ENCODE results near the gene ZBTB5. TPM values are rescaled to one million over a fixed set of nuclear protein-coding genes. Genes with fewer than 3 reads are reported as not detected.

ZBTB5 gene
- total RNA-seq, 1 experiment from 2014 or later, result 9.1 TPM

- Mint-ChIP-seq H3K27ac (peak overlapping the region in 1 of 3 experiments; percentile 44; a peak in 1 of 7 replicates), H3K4me3 (no peak overlapping the region), H3K27me3 (ENCODE audit: low read depth) (no peaks in the 10 kb centered on the region; the same call in 1 of the 2 replicates), H3K4me1 (peaks cover 39 to 58% of the 10 kb centered on the region in 2 experiments), H3K9me3 (no peaks in the 10 kb centered on the region; a peak in 1 of 5 replicates), H3K36me3 (ENCODE audit: insufficient read depth in 1 of 3, low read depth in 3 of 3) (no peaks in the 10 kb centered on the region)
- H2BK20ac ChIP-seq (ENCODE audit: low read depth, low read length, poor library complexity, severe bottlenecking), result no peak overlapping the region
- peak; percentile 63 for DNase-seq
- no peak overlapping the region for H3K23ac ChIP-seq (ENCODE audit: insufficient read length, low read depth, low read length)
- no peak overlapping the region for H2BK5ac ChIP-seq (ENCODE audit: insufficient read length, low read length)
- no peaks in the 10 kb centered on the region for H3K79me1 ChIP-seq (ENCODE audit: insufficient read depth, low read depth, low read length, poor library complexity, severe bottlenecking)
- H3K4me1 ChIP-seq (ENCODE audit: insufficient read depth, low read length), result peaks cover 2% of the 10 kb centered on the region; the same call in 1 of the 2 replicates
- H2BK12ac ChIP-seq (ENCODE audit: insufficient read length, low read depth, low read length), result no peak overlapping the region
- H3K27ac ChIP-seq (ENCODE audit: insufficient read length, low read depth, low read length), result no peak overlapping the region
- H3K4me2 ChIP-seq (ENCODE audit: insufficient read depth, insufficient read length, low read length), result no peak overlapping the region
- H3T11ph ChIP-seq (ENCODE audit: low read length), result no peak overlapping the region
- H4K20me1 ChIP-seq (ENCODE audit: control insufficient read depth, insufficient read depth, insufficient read length), result no peaks in the 10 kb centered on the region
- no peaks in the 10 kb centered on the region for H3K79me2 ChIP-seq (ENCODE audit: insufficient read depth, low read length)
- H2AFZ ChIP-seq (ENCODE audit: low read length), result no peak overlapping the region
- no peak overlapping the region for H3K14ac ChIP-seq (ENCODE audit: insufficient read depth, low read length)
- H3K4ac ChIP-seq (ENCODE audit: low read depth, low read length), result no peak overlapping the region
- WGBS (ENCODE audit: extremely low coverage, insufficient read length, low lambda C conversion rate), result no CpG with 5 or more reads among the region's 17 CpGs
- H3K56ac ChIP-seq (ENCODE audit: insufficient read length, low read depth, low read length), result no peak overlapping the region
- no peak overlapping the region for H2BK120ac ChIP-seq (ENCODE audit: low read depth, low read length, poor library complexity, severe bottlenecking)
- no peak overlapping the region for H3K18ac ChIP-seq (ENCODE audit: insufficient read length, low read depth, low read length)
- no peak overlapping the region for H4K8ac ChIP-seq (replicated peaks; ENCODE audit: insufficient read length, low read depth, low read length)
- no peak overlapping the region for H3K9ac ChIP-seq (ENCODE audit: extremely low read depth, insufficient read length, low read length)
- H2AK5ac ChIP-seq (ENCODE audit: insufficient read length, low read length), result no peak overlapping the region
- no peaks in the 10 kb centered on the region for H3K27me3 ChIP-seq (ENCODE audit: insufficient read depth, low read length)
- H4K91ac ChIP-seq (ENCODE audit: insufficient read length, low read depth, low read length), result no peak overlapping the region
- no peak overlapping the region for H4K5ac ChIP-seq (ENCODE audit: insufficient read length, low read depth, low read length)
- TF ChIP-seq CTCF (conservative IDR thresholded peaks at IDR 0.05), result no peak
- H2BK15ac ChIP-seq (ENCODE audit: low read depth, low read length), result no peak overlapping the region
- no peaks in the 10 kb centered on the region for H3K9me3 ChIP-seq (ENCODE audit: control insufficient read depth, low read depth, low read length)
- H3K23me2 ChIP-seq (ENCODE audit: insufficient read length, low read depth, low read length, poor library complexity, severe bottlenecking), result no peaks in the 10 kb centered on the region
These were observed 52.7 kb downstream of the ZBTB5 start for GRCh38 chr9:37412431-37413151.

Measured in H9 (cell line).